Transverse colon (tissue), 4 donors: ENCODE data around the gene SLC12A7.

Source experiments
- CTCF ChIP-seq, 5 experiments: fragments of 200-600 bp in 3 of 5; fragments of 450-650 bp in 2 of 5; sonication (generic) in 3 of 5; IDR thresholded peaks; 1 replicate in 2 of 5; 2 replicates in 3 of 5; pipeline ENCODE4 v1.5.1; 2016 to 2017; ENCODE audit warnings: antibody characterized with exemption in 5 of 5, inconsistent platforms in 3 of 5, mild to moderate bottlenecking in 2 of 5, moderate library complexity in 1 of 5
- EP300 ChIP-seq: sonication (generic); formaldehyde crosslinking; IDR thresholded peaks from one replicate; pipeline ENCODE4 v1.6.1; 2017; ENCODE audit warnings: antibody characterized with exemption, low read depth
- POLR2A ChIP-seq: fragments of 450-650 bp; IDR thresholded peaks from one replicate; pipeline ENCODE4 v1.6.1; 2016; ENCODE audit warnings: antibody characterized with exemption, mild to moderate bottlenecking, moderate library complexity
- POLR2AphosphoS5 ChIP-seq, 3 donors: sonication (generic); formaldehyde crosslinking; IDR thresholded peaks; one replicate each; pipeline ENCODE4 v1.6.1; 2016; ENCODE audit warnings: antibody characterized with exemption in 3 of 3

- TF ChIP-seq EP300: no peak
- no peak for TF ChIP-seq CTCF (IDR thresholded peaks at IDR 0.05)
- TF ChIP-seq POLR2AphosphoS5 (IDR thresholded peaks at IDR 0.05): peak in 1 of 3 donors; percentile 5
- no peak for TF ChIP-seq POLR2A
Observed at GRCh38 chr5:1053391-1054017, 58.4 kb downstream of the SLC12A7 start.
